GM23338 (cell line): Measurements from ENCODE around the gene RBP5. TPM values are rescaled to one million over a fixed set of nuclear protein-coding genes. Genes with fewer than 3 reads are reported as not detected.

Experiments
- ATAC-seq: fragments of 200-7000 bp; cut with Tn5 transposase; 3 replicates; pipeline ENCODE4 v1.9.1; 2020
- DNase-seq: peaks from one replicate; pipeline ENCODE4 v3.0.0-alpha.2; 2015; ENCODE audit warnings: low spot score
- H2AFZ ChIP-seq: fragments of 200-600 bp; sonication (generic); 2 replicates; pipeline ENCODE4 v1.8.0; 2016; ENCODE audit warnings: antibody characterized with exemption, mild to moderate bottlenecking, moderate library complexity
- H3F3A ChIP-seq: fragments of 200-600 bp; sonication (generic); replicated peaks from 2 replicates; pipeline ENCODE4 v1.8.0; 2017; ENCODE audit warnings: antibody characterized with exemption, mixed run types, low read depth
- H3K27ac ChIP-seq: fragments of 200-600 bp; sonication (generic); 2 replicates; pipeline ENCODE4 v1.6.1; 2016; ENCODE audit warnings: low read depth
- H3K27me3 ChIP-seq: fragments of 200-600 bp; sonication (generic); 2 replicates; pipeline ENCODE4 v1.8.0; 2016; ENCODE audit warnings: mild to moderate bottlenecking, mixed run types, moderate library complexity; ENCODE audit not compliant: insufficient read depth
- H3K36me3 ChIP-seq: fragments of 200-600 bp; sonication (generic); 2 replicates; pipeline ENCODE4 v1.8.0; 2016; ENCODE audit warnings: mild to moderate bottlenecking; ENCODE audit not compliant: insufficient read depth
- H3K4me1 ChIP-seq: fragments of 200-600 bp; sonication (generic); 2 replicates; pipeline ENCODE4 v1.8.0; 2016; ENCODE audit warnings: mild to moderate bottlenecking, moderate library complexity; ENCODE audit not compliant: insufficient read depth
- H3K4me2 ChIP-seq: fragments of 200-600 bp; sonication (generic); 2 replicates; pipeline ENCODE4 v1.7.1; 2017; ENCODE audit warnings: mixed run types
- H3K4me3 ChIP-seq: fragments of 200-600 bp; sonication (generic); 2 replicates; pipeline ENCODE4 v1.6.1; 2016; ENCODE audit warnings: mixed run types
- H3K79me2 ChIP-seq: fragments of 200-600 bp; sonication (generic); replicated peaks from 2 replicates; pipeline ENCODE4 v1.8.0; 2017; ENCODE audit warnings: mild to moderate bottlenecking; ENCODE audit not compliant: insufficient read depth
- H3K9me2 ChIP-seq: fragments of 200-600 bp; sonication (generic); 2 replicates; pipeline ENCODE4 v1.8.0; 2017; ENCODE audit not compliant: insufficient read depth
- H4K20me1 ChIP-seq: fragments of 200-600 bp; sonication (generic); replicated peaks from 2 replicates; pipeline ENCODE4 v1.8.0; 2017; ENCODE audit warnings: mild to moderate bottlenecking; ENCODE audit not compliant: insufficient read depth
- H3K27ac Mint-ChIP-seq: 2 replicates; pipeline ENCODE4 v1.8.0; 2020; ENCODE audit warnings: inconsistent platforms, mild to moderate bottlenecking, moderate library complexity, mixed read lengths
- H3K27me3 Mint-ChIP-seq: 3 replicates; pipeline ENCODE4 v1.8.0; 2022; ENCODE audit warnings: low read depth, mild to moderate bottlenecking, moderate library complexity, mixed read lengths, inconsistent platforms; ENCODE audit not compliant: insufficient read depth, poor library complexity
- H3K36me3 Mint-ChIP-seq: 3 replicates; pipeline ENCODE4 v1.8.0; 2021; ENCODE audit warnings: low read depth, mild to moderate bottlenecking, inconsistent platforms, moderate library complexity, mixed read lengths
- H3K4me1 Mint-ChIP-seq: 3 replicates; pipeline ENCODE4 v1.8.0; 2020; ENCODE audit warnings: mild to moderate bottlenecking, inconsistent platforms, mixed read lengths
- H3K4me3 Mint-ChIP-seq: 3 replicates; pipeline ENCODE4 v1.8.0; 2021; ENCODE audit warnings: moderate library complexity, mild to moderate bottlenecking, inconsistent platforms, mixed read lengths
- H3K9me3 Mint-ChIP-seq: 3 replicates; pipeline ENCODE4 v1.8.0; 2020; ENCODE audit warnings: moderate library complexity, mild to moderate bottlenecking, inconsistent platforms, mixed read lengths
- CREB1 ChIP-seq: fragments of 250-450 bp; sonication (Bioruptor Pico); IDR thresholded peaks from 2 replicates; pipeline ENCODE4 v1.5.0; 2020; ENCODE audit warnings: low read depth, mild to moderate bottlenecking, moderate library complexity
- EZH2phosphoT487 ChIP-seq: fragments of 200-600 bp; sonication (generic); IDR thresholded peaks from one replicate; pipeline ENCODE4 v1.8.1; 2018; ENCODE audit warnings: antibody characterized with exemption; ENCODE audit not compliant: unreplicated experiment
- JUNB ChIP-seq: IDR thresholded peaks from one replicate; pipeline ENCODE4 v1.6.1; 2016; ENCODE audit warnings: antibody characterized with exemption; ENCODE audit not compliant: unreplicated experiment
- NANOG ChIP-seq: IDR thresholded peaks from 2 replicates; pipeline ENCODE4 v1.6.1; 2016; ENCODE audit warnings: antibody characterized with exemption, borderline replicate concordance
- POLR2AphosphoS5 ChIP-seq: IDR thresholded peaks from 2 replicates; pipeline ENCODE4 v1.6.1; 2016; ENCODE audit warnings: antibody characterized with exemption, low read depth
- STAT1 ChIP-seq: IDR thresholded peaks from one replicate; pipeline ENCODE4 v1.6.1; 2016; ENCODE audit warnings: antibody characterized with exemption; ENCODE audit not compliant: unreplicated experiment
- ZNF114 ChIP-seq: fragments of 250-450 bp; sonication (Bioruptor Pico); IDR thresholded peaks from 2 replicates; pipeline ENCODE4 v1.5.0; 2020; ENCODE audit warnings: mild to moderate bottlenecking, moderate library complexity
- polyA plus RNA-seq: library from polyadenylated mRNA; unstranded; fragments of >200 nt; fragmentation: Nextera tagmentation; extraction: Ambion mirVana; gene quantifications from 2 replicates; pipeline ENCODE4 v1.2.1, GENCODE V29; 2016
- total RNA-seq: library from RNA; depleted of rRNA; stranded (reverse); fragments of >200 nt; shearing (Covaris generic); gene quantifications from 2 replicates; pipeline ENCODE4 v1.2.3, GENCODE V29; 2014
- TF ChIP-seq, protein P1 (sequence below), 2 experiments: fragments of 200-600 bp in 1 of 2; sonication (generic) in 1 of 2; conservative IDR thresholded peaks; 2 replicates each; pipeline versions ENCODE4 v1.5.1 to v1.6.1; 2016 to 2017; ENCODE audit warnings: antibody characterized with exemption in 2 of 2, low read depth in 2 of 2, mild to moderate bottlenecking in 2 of 2, moderate library complexity in 1 of 2

The RBP5 gene
- total and polyA plus RNA-seq, 2 experiments from 2014 or later: 1.2 to 3.0 TPM

DNA sequence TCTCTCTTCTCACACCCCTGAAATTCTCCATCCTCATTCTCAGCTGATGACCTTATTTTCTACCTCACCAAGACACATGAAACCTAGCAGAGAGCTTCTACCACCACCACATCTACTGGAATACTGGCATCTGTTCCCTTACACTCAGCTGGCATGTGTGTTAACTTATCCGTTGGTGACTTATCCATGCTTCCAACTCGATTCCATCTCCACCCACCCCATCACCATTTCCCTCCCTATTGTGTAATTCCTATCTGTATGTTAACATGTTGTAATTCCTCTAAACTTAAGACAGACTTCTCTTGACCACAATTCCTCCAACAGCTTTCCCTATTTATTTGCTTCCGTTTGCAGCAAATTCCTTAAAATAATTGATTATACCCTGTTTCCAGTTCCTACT, 52.8 kb downstream of the RBP5 start:
- H3K4me1 Mint-ChIP-seq: no peaks in the 10 kb centered on the region
- Histone ChIP-seq H3K79me2 (no peaks in the 10 kb centered on the region), H3K27me3 (no peaks in the 10 kb centered on the region), H3K9me2 (no peaks in the 10 kb centered on the region; the same call in 1 of the 2 replicates), H3K27ac (no peak overlapping the region), H3K4me3 (no peak overlapping the region), H3K4me2 (no peak overlapping the region), H3K36me3 (no peaks in the 10 kb centered on the region), H3F3A (no peaks in the 10 kb centered on the region), H3K4me1 (no peaks in the 10 kb centered on the region), H4K20me1 (no peaks in the 10 kb centered on the region), H2AFZ (no peak overlapping the region)
- no peaks in the 10 kb centered on the region for H3K27me3 Mint-ChIP-seq
- ATAC-seq (no peak), DNase-seq (no peak)
- TF ChIP-seq, protein P1, sequence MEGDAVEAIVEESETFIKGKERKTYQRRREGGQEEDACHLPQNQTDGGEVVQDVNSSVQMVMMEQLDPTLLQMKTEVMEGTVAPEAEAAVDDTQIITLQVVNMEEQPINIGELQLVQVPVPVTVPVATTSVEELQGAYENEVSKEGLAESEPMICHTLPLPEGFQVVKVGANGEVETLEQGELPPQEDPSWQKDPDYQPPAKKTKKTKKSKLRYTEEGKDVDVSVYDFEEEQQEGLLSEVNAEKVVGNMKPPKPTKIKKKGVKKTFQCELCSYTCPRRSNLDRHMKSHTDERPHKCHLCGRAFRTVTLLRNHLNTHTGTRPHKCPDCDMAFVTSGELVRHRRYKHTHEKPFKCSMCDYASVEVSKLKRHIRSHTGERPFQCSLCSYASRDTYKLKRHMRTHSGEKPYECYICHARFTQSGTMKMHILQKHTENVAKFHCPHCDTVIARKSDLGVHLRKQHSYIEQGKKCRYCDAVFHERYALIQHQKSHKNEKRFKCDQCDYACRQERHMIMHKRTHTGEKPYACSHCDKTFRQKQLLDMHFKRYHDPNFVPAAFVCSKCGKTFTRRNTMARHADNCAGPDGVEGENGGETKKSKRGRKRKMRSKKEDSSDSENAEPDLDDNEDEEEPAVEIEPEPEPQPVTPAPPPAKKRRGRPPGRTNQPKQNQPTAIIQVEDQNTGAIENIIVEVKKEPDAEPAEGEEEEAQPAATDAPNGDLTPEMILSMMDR (conservative IDR thresholded peaks at IDR 0.05; ENCODE audit: low read depth in 2 of 2): no peak
- TF ChIP-seq STAT1: no peak
- TF ChIP-seq NANOG: no peak
- no peak for TF ChIP-seq JUNB
- H3K9me3 Mint-ChIP-seq: no peaks in the 10 kb centered on the region
- H3K36me3 Mint-ChIP-seq: no peaks in the 10 kb centered on the region
- no peak overlapping the region for H3K4me3 Mint-ChIP-seq
- H3K27ac Mint-ChIP-seq: no peak overlapping the region

DNA sequence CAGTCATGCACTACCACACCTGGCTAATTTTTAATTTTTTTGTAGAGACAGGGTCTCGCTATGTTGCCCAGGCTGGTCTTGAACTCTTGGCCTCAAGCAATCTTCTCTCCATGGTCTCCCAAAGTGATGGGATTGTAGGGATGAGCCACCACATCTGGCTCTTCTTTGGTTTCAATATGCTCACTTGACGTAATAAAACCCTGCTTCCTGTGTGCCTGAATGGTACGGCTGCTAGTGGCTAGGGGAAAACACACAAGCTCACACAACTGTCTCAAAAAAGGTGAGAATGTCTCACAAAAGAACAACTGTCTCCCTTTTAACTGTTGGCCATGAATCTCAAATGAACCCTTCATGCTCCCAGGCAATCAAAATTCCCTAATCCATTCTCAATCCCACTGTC, 53.2 kb downstream of the RBP5 start:
- no peak overlapping the region for H3K4me3 ChIP-seq
- Mint-ChIP-seq H3K9me3 (no peaks in the 10 kb centered on the region), H3K36me3 (no peaks in the 10 kb centered on the region), H3K4me1 (no peaks in the 10 kb centered on the region), H3K27ac (no peak overlapping the region), H3K4me3 (no peak overlapping the region), H3K27me3 (no peaks in the 10 kb centered on the region)
- H3K27me3 ChIP-seq: no peaks in the 10 kb centered on the region
- no peak overlapping the region; the same call in 1 of the 2 replicates for H2AFZ ChIP-seq
- no peak for TF ChIP-seq NANOG
- TF ChIP-seq, protein P1 (conservative IDR thresholded peaks at IDR 0.05; ENCODE audit: low read depth in 2 of 2): no peak
- TF ChIP-seq ZNF114 (CRISPR knock-in tag): no peak
- TF ChIP-seq CREB1 (CRISPR knock-in tag): no peak
- TF ChIP-seq EZH2phosphoT487: no peak
- TF ChIP-seq POLR2AphosphoS5: no peak
- no peak overlapping the region for H3K27ac ChIP-seq
- H3K36me3 ChIP-seq: no peaks in the 10 kb centered on the region
- DNase-seq: no peak
- no peak overlapping the region for H3K4me2 ChIP-seq
- no peaks in the 10 kb centered on the region; the same call in 1 of the 2 replicates for H3K9me2 ChIP-seq
- H3K79me2 ChIP-seq: no peaks in the 10 kb centered on the region
- H4K20me1 ChIP-seq: no peaks in the 10 kb centered on the region
- no peaks in the 10 kb centered on the region for H3K4me1 ChIP-seq
- no peaks in the 10 kb centered on the region for H3F3A ChIP-seq
- ATAC-seq: no peak
